BLaER1 treated with 17β-estradiol and CSF1 and Interleukin-3, amounts not matched to agents 10 nM and 100 nM (cell line): Measurements from ENCODE around the gene PARD3.
"Not testable (repeated sequence)": the region's sequence is repeated elsewhere in the genome, so short reads cannot be mapped to it uniquely, and the experiment has no call there.

ENCODE experiments used
- H3K27ac ChIP-seq, 11 experiments: shearing (Covaris generic); formaldehyde crosslinking; 2 replicates each; pipeline ENCODE4 v1.8.1; 2022
- H3K27me3 ChIP-seq, 11 experiments: shearing (Covaris generic); formaldehyde crosslinking; 2 replicates each; pipeline ENCODE4 v1.8.1; 2022
- H3K36me3 ChIP-seq, 11 experiments: shearing (Covaris generic); formaldehyde crosslinking; 2 replicates each; pipeline ENCODE4 v1.8.1; 2022
- H3K4me1 ChIP-seq, 10 experiments: shearing (Covaris generic); formaldehyde crosslinking; 2 replicates each; pipeline ENCODE4 v1.8.1; 2022
- H3K4me2 ChIP-seq, 11 experiments: shearing (Covaris generic); formaldehyde crosslinking; 2 replicates each; pipeline ENCODE4 v1.8.1; 2022
- H3K4me3 ChIP-seq, 10 experiments: shearing (Covaris generic); formaldehyde crosslinking; 2 replicates each; pipeline ENCODE4 v1.8.1; 2022
- H3K9ac ChIP-seq, 11 experiments: shearing (Covaris generic); formaldehyde crosslinking; 2 replicates each; pipeline ENCODE4 v1.8.1; 2022
- H3K9me3 ChIP-seq, 11 experiments: shearing (Covaris generic); formaldehyde crosslinking; replicated peaks in 1 of 11; 2 replicates each; pipeline ENCODE4 v1.8.1; 2022
- H4K20me1 ChIP-seq, 11 experiments: shearing (Covaris generic); formaldehyde crosslinking; 2 replicates each; pipeline ENCODE4 v1.8.1; 2022
- Cebpa-rat ChIP-seq, 11 experiments: shearing (Covaris generic); IDR thresholded peaks; 2 replicates each; pipeline ENCODE4 v1.8.1; 2022

PARD3 gene

GRCh38 chr10:34649385-34649784 lies 165.7 kb downstream of the PARD3 start:
- no peak for TF ChIP-seq Cebpa-rat (IDR thresholded peaks at IDR 0.05)
- Histone ChIP-seq H3K27ac (no peak overlapping the region), H3K4me3 (no peak overlapping the region), H4K20me1 (peaks cover 0 to 68% (median 8%) of the 10 kb centered on the region in 11 experiments; a peak in 8 of 22 replicates), H3K4me1 (peaks cover 0 to 58% (median 34%) of the 10 kb centered on the region in 10 experiments; a peak in 16 of 20 replicates), H3K9me3 (no peaks in the 10 kb centered on the region), H3K4me2 (no peak overlapping the region), H3K9ac (no peak overlapping the region), H3K27me3 (no peaks in the 10 kb centered on the region), H3K36me3 (no peaks in the 10 kb centered on the region)

- no peaks in the 10 kb centered on the region for H3K36me3 ChIP-seq
- H3K9ac ChIP-seq = no peak overlapping the region
- peaks cover 0 to 63% (median 39%) of the 10 kb centered on the region in 10 experiments; a peak in 16 of 20 replicates for H3K4me1 ChIP-seq
- no peaks in the 10 kb centered on the region for H3K27me3 ChIP-seq
- no peak overlapping the region for H3K4me3 ChIP-seq
- TF ChIP-seq Cebpa-rat (IDR thresholded peaks at IDR 0.05) = no peak
- no peak overlapping the region for H3K27ac ChIP-seq
- H3K9me3 ChIP-seq = no peaks in the 10 kb centered on the region
- H3K4me2 ChIP-seq = no peak overlapping the region
- H4K20me1 ChIP-seq = peaks cover 0 to 69% (median 8%) of the 10 kb centered on the region in 11 experiments; a peak in 8 of 22 replicates
Observed at GRCh38 chr10:34648919-34649318, 166.2 kb downstream of the PARD3 start.

GRCh38 chr10:34647875-34648865 lies 166.9 kb downstream of the PARD3 start:
- no peak overlapping the region for H3K9ac ChIP-seq
- no peak overlapping the region for H3K4me2 ChIP-seq
- H3K36me3 ChIP-seq = no peaks in the 10 kb centered on the region
- no peak overlapping the region for H3K27ac ChIP-seq
- no peak for TF ChIP-seq Cebpa-rat (IDR thresholded peaks at IDR 0.05)
- no peaks in the 10 kb centered on the region for H3K27me3 ChIP-seq
- peaks cover 0 to 71% (median 46%) of the 10 kb centered on the region in 10 experiments; a peak in 16 of 20 replicates for H3K4me1 ChIP-seq
- no peak overlapping the region for H3K4me3 ChIP-seq
- H4K20me1 ChIP-seq = peaks cover 0 to 69% (median 8%) of the 10 kb centered on the region in 11 experiments; a peak in 9 of 22 replicates
- H3K9me3 ChIP-seq = no peaks in the 10 kb centered on the region

DNA sequence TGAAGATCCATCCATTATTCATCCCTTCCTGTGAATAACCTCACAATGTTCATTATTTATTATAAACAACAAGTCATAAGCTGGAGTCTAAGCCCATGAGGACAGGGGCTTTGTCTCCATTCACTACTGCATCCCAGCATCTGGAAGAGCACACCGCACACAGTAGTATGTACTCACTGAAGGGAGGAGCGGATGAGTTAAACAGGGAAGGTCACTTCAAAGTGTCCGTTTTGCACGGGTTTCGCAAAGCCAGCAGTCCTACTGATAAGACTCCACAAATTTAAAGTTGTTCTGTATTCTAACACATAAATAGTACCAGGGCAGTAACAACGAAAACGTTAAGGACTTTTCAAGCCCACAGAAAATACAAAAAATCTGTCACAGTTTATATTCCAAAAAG lies 167.9 kb downstream of the PARD3 start:
- Histone ChIP-seq H3K9ac (no peak overlapping the region), H3K9me3 (no peaks in the 10 kb centered on the region), H3K27ac (no peak overlapping the region), H3K4me2 (no peak overlapping the region), H3K36me3 (no peaks in the 10 kb centered on the region), H3K4me3 (no peak overlapping the region), H3K27me3 (no peaks in the 10 kb centered on the region), H4K20me1 (peaks cover 0 to 65% (median 8%) of the 10 kb centered on the region in 11 experiments; a peak in 9 of 22 replicates), H3K4me1 (peaks cover 0 to 81% (median 56%) of the 10 kb centered on the region in 10 experiments; a peak in 16 of 20 replicates)
- TF ChIP-seq Cebpa-rat (IDR thresholded peaks at IDR 0.05) = no peak

DNA sequence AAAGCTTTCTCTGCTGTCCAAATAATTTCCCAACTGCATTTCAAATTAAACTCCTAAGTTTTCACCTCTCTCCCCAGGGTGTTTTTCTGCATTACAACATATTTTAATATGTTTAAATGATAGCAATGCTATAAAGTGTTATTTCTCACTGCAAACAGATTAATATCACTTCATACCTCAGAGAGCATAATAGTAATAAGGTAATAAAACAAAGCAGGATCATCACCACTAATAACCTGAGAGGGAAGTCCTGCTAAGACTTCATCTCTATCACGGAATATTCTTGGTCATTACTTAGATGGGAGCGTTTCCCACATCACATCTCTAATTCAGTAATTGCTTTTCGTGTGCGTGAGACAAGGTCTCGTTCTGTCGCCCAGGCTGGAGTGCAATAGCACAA lies 168.8 kb downstream of the PARD3 start:
- Histone ChIP-seq H3K4me3 (no peak overlapping the region), H3K27me3 (no peaks in the 10 kb centered on the region), H3K9me3 (no peaks in the 10 kb centered on the region), H4K20me1 (peaks cover 0 to 65% (median 8%) of the 10 kb centered on the region in 11 experiments; a peak in 7 of 22 replicates), H3K9ac (no peak overlapping the region), H3K27ac (no peak overlapping the region), H3K4me2 (peak overlapping the region in 1 of 11 experiments; percentile 66; a peak in 1 of 22 replicates), H3K36me3 (no peaks in the 10 kb centered on the region), H3K4me1 (peaks cover 0 to 88% (median 64%) of the 10 kb centered on the region in 10 experiments; a peak in 16 of 20 replicates)
- no peak for TF ChIP-seq Cebpa-rat (IDR thresholded peaks at IDR 0.05)

- peaks cover 0 to 85% (median 57%) of the 10 kb centered on the region in 10 experiments; a peak in 15 of 20 replicates for H3K4me1 ChIP-seq
- not testable (repeated sequence) for H3K27ac ChIP-seq, H3K9me3 ChIP-seq, H3K27me3 ChIP-seq, H3K36me3 ChIP-seq
- H3K9ac ChIP-seq = peak overlapping the region in 2 of 11 experiments; percentile 3 to 5; a peak in 3 of 22 replicates
- H3K4me2 ChIP-seq = peak overlapping the region in 7 of 11 experiments; percentile 47 to 76 (median 66); a peak in 13 of 22 replicates
- H4K20me1 ChIP-seq = peaks cover 0 to 56% (median 8%) of the 10 kb centered on the region in 11 experiments; a peak in 8 of 22 replicates
- H3K4me3 ChIP-seq = 0 out of 20 replicates have a peak overlapping the region, but pooled peaks of 1 of the 10 experiments have one; percentile 9
Observed at GRCh38 chr10:34644815-34645214, 170.3 kb downstream of the PARD3 start.

GRCh38 chr10:34644224-34644623 lies 170.9 kb downstream of the PARD3 start:
- Histone ChIP-seq H3K27ac (peak overlapping the region in 3 of 11 experiments; percentile 1 to 51 (median 47); a peak in 2 of 22 replicates), H3K9ac (peak overlapping the region in 4 of 11 experiments; percentile 3 to 7 (median 4); a peak in 4 of 22 replicates), H3K27me3 (no peaks in the 10 kb centered on the region), H4K20me1 (peaks cover 0 to 52% (median 8%) of the 10 kb centered on the region in 11 experiments; a peak in 8 of 22 replicates), H3K4me2 (peak overlapping the region in 8 of 11 experiments; percentile 47 to 76 (median 61); a peak in 16 of 22 replicates), H3K9me3 (no peaks in the 10 kb centered on the region), H3K4me3 (0 out of 20 replicates have a peak overlapping the region, but pooled peaks of 1 of the 10 experiments have one; percentile 9), H3K4me1 (peaks cover 0 to 86% (median 61%) of the 10 kb centered on the region in 10 experiments; a peak in 15 of 20 replicates), H3K36me3 (no peaks in the 10 kb centered on the region)
- TF ChIP-seq Cebpa-rat (IDR thresholded peaks at IDR 0.05) = no peak

DNA sequence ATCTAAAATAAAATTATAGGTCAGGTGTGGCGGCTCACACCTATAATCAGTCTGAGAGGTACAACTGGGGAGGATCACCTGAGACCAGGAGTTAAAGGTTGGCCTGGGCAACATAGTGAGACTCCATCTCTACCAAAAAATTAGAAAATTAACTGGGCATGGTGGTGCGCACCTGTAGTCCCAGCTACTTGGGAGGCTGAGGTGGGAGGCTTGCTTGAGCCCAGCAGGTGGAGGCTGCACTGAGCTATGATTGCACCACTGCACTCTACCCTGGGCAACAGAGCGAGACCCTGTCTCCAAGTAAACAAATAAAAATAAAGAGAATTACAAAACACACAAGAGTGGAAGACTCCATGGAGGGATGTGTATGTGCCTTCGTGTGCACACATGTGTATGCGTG lies 171.5 kb downstream of the PARD3 start:
- H3K4me2 ChIP-seq = peak overlapping the region in 8 of 11 experiments; percentile 47 to 76 (median 61); a peak in 14 of 22 replicates

More for the DNA sequence above, 171.5 kb downstream of the PARD3 start:
- H3K4me3 ChIP-seq = no peak overlapping the region
- peak overlapping the region in 1 of 11 experiments; percentile 3; a peak in 1 of 22 replicates for H3K9ac ChIP-seq
- H3K4me1 ChIP-seq = peaks cover 0 to 86% (median 67%) of the 10 kb centered on the region in 10 experiments; a peak in 17 of 20 replicates
- peaks cover 0 to 46% (median 8%) of the 10 kb centered on the region in 11 experiments; a peak in 8 of 22 replicates for H4K20me1 ChIP-seq
- peak overlapping the region in 2 of 11 experiments; percentile 47 to 51; a peak in 2 of 22 replicates for H3K27ac ChIP-seq
- H3K9me3 ChIP-seq = no peaks in the 10 kb centered on the region
- no peak for TF ChIP-seq Cebpa-rat (IDR thresholded peaks at IDR 0.05)
- H3K27me3 ChIP-seq = no peaks in the 10 kb centered on the region
- no peaks in the 10 kb centered on the region for H3K36me3 ChIP-seq
